Measurements from ENCODE around the gene MCOLN2.
A peak's percentile ranks its signal among the peaks of the same experiment; 100 is the strongest.
"Not testable (repeated sequence)": the region's sequence is repeated elsewhere in the genome, so short reads cannot be mapped to it uniquely, and the experiment has no call there.

Gene MCOLN2

GRCh38 chr1:85001742-85002141, 4.8 kb upstream of the MCOLN2 start:
- H3K4me3 ChIP-seq (ENCODE audit: low read depth, low read length), result no peak overlapping the region
- TF ChIP-seq CTCF (IDR thresholded peaks at IDR 0.05; ENCODE audit: insufficient read depth, low read depth, low read length, missing control alignments), result no peak
- no peak for DNase-seq (ENCODE audit: low read depth)

- H3K4me3 ChIP-seq (ENCODE audit: low read depth, low read length), result peak overlapping the region; percentile 91
- no peak for TF ChIP-seq CTCF (IDR thresholded peaks at IDR 0.05; ENCODE audit: insufficient read depth, low read depth, low read length, missing control alignments)
- peak; percentile 84 for DNase-seq (ENCODE audit: low read depth)
Observed at GRCh38 chr1:84998642-84999280, 1.8 kb upstream of the MCOLN2 start.

- peak; percentile 46 for DNase-seq (ENCODE audit: low read depth)
- no peak for TF ChIP-seq CTCF (IDR thresholded peaks at IDR 0.05; ENCODE audit: insufficient read depth, low read depth, low read length, missing control alignments)
- H3K4me3 ChIP-seq (ENCODE audit: low read depth, low read length), result peak overlapping the region; percentile 91
Observed at GRCh38 chr1:84997667-84998600, 1.0 kb upstream of the MCOLN2 start.

- peak overlapping the region; percentile 91 for H3K4me3 ChIP-seq (ENCODE audit: low read depth, low read length)
- peak; percentile 86 for DNase-seq (ENCODE audit: low read depth)
Observed at GRCh38 chr1:84995484-84996334, 1.2 kb downstream of the MCOLN2 start.

GRCh38 chr1:84991097-84991920, 5.6 kb downstream of the MCOLN2 start:
- peak; percentile 62 for DNase-seq (ENCODE audit: low read depth)
- H3K4me3 ChIP-seq (ENCODE audit: low read depth, low read length), result peak overlapping the region; percentile 43
- no peak for TF ChIP-seq CTCF (IDR thresholded peaks at IDR 0.05; ENCODE audit: insufficient read depth, low read depth, low read length, missing control alignments)

More at GRCh38 chr1:84995484-84996334, 1.2 kb downstream of the MCOLN2 start:
- TF ChIP-seq CTCF (IDR thresholded peaks at IDR 0.05; ENCODE audit: insufficient read depth, low read depth, low read length, missing control alignments), result no peak

GRCh38 chr1:84988588-84988987, 8.3 kb downstream of the MCOLN2 start:
- peak overlapping the region; percentile 28 for H3K4me3 ChIP-seq (ENCODE audit: low read depth, low read length)
- DNase-seq (ENCODE audit: low read depth), result peak; percentile 81
- TF ChIP-seq CTCF (IDR thresholded peaks at IDR 0.05; ENCODE audit: insufficient read depth, low read depth, low read length, missing control alignments), result no peak

- DNase-seq (ENCODE audit: low read depth); H3K4me3 ChIP-seq (ENCODE audit: low read depth, low read length): not testable (repeated sequence)
Observed at GRCh38 chr1:84986561-84986960, 10.4 kb downstream of the MCOLN2 start.

All from GM12865 (cell line).